C4-2B (cell line): ENCODE results near the gene C17orf114.

ENCODE experiments used
- CTCF ChIP-seq: fragments of 450-650 bp; conservative IDR thresholded peaks from 2 replicates; pipeline ENCODE4 v1.5.1; 2017; ENCODE audit warnings: mild to moderate bottlenecking
- ZFX ChIP-seq: fragments of 450-650 bp; IDR thresholded peaks from 2 replicates; pipeline ENCODE4 v1.6.1; 2017

- no peak for TF ChIP-seq CTCF
- TF ChIP-seq ZFX = no peak
These were observed 1.5 kb downstream of the C17orf114 start for GRCh38 chr17:4800462-4801196.
